ENCODE measurements around the gene GSX1. TPM values are rescaled to one million over a fixed set of nuclear protein-coding genes. Genes with fewer than 3 reads are reported as not detected.

Gene GSX1
- total and polyA plus RNA-seq, 9 of the 15 experiments (the other 6 are each of a cell fraction or from before 2014, with no cell fraction given), result not detected

- no peak for TF ChIP-seq HDAC1 (IDR thresholded peaks at IDR 0.05)
- no peak for TF ChIP-seq CBX3 (IDR thresholded peaks at IDR 0.05; ENCODE audit: borderline replicate concordance in 1 of 2, low read length in 2 of 2)
- TF ChIP-seq HNRNPK (IDR thresholded peaks at IDR 0.05; ENCODE audit: low read depth, low read length, poor library complexity, severe bottlenecking), result no peak
- TF ChIP-seq RFX7 (CRISPR knock-in tag; IDR thresholded peaks at IDR 0.05), result no peak
Measured at GRCh38 chr13:27793507-27794367, 1.5 kb downstream of the GSX1 start (continued).

GRCh38 chr13:27794368-27794691 is 2.0 kb downstream of the GSX1 start:
- Histone ChIP-seq H3K9me3 (replicated peaks; ENCODE audit: control insufficient read depth, insufficient read depth, low read depth, low read length) (no peaks in the 10 kb centered on the region), H3K79me2 (ENCODE audit: control insufficient read depth, insufficient read depth, low read length) (no peaks in the 10 kb centered on the region), H3K4me1 (replicated peaks in 1 of 2; ENCODE audit: control insufficient read depth in 2 of 2, insufficient read depth in 2 of 2, low read length in 2 of 2) (peaks cover 0 to 6% of the 10 kb centered on the region in 2 experiments; a peak in 2 of 5 replicates), H3K4me3 (no peak overlapping the region), H3K9ac (ENCODE audit: insufficient read depth in 1 of 2, low read depth in 2 of 2, low read length in 2 of 2) (no peak overlapping the region), H4K20me1 (replicated peaks; ENCODE audit: control insufficient read depth, insufficient read depth, low read length) (no peaks in the 10 kb centered on the region), H3K9me1 (ENCODE audit: control insufficient read depth, insufficient read depth, low read length) (no peaks in the 10 kb centered on the region), H3K4me2 (ENCODE audit: insufficient read depth, low read length) (no peak overlapping the region), H3K27me3 (ENCODE audit: control insufficient read depth in 2 of 2, insufficient read depth in 2 of 2, low read length in 2 of 2) (peaks cover 22 to 70% of the 10 kb centered on the region in 2 experiments), H2AFZ (ENCODE audit: low read depth, low read length) (no peak overlapping the region), H3K27ac (ENCODE audit: extremely low read depth, low read depth, low read length) (no peak overlapping the region), H3K36me3 (ENCODE audit: control insufficient read depth, insufficient read depth, low read length) (no peaks in the 10 kb centered on the region)
- DNase-seq (ENCODE audit: extremely low read depth in 1 of 4, low spot score in 3 of 4) (no peak), FAIRE-seq (no peak), ATAC-seq (no peak)
- POLR2A ChIA-PET, result no interaction called here
- 0% methylated on average over 7 of the region's 11 CpGs for WGBS (ENCODE audit: insufficient coverage, low coverage, missing lambda C conversion rate)
- TF ChIP-seq CHD1 (IDR thresholded peaks at IDR 0.05; ENCODE audit: low read length), result no peak
- no peak for TF ChIP-seq HDGF (IDR thresholded peaks at IDR 0.05)
- TF ChIP-seq, protein P1, sequence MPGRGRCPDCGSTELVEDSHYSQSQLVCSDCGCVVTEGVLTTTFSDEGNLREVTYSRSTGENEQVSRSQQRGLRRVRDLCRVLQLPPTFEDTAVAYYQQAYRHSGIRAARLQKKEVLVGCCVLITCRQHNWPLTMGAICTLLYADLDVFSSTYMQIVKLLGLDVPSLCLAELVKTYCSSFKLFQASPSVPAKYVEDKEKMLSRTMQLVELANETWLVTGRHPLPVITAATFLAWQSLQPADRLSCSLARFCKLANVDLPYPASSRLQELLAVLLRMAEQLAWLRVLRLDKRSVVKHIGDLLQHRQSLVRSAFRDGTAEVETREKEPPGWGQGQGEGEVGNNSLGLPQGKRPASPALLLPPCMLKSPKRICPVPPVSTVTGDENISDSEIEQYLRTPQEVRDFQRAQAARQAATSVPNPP (IDR thresholded peaks at IDR 0.05; ENCODE audit: borderline replicate concordance, insufficient read depth, insufficient read length), result no peak
- TF ChIP-seq ATF7 (IDR thresholded peaks at IDR 0.05), result no peak
- TF ChIP-seq SLC30A9 (CRISPR knock-in tag; IDR thresholded peaks at IDR 0.05), result no peak
- TF ChIP-seq ZBTB1 (CRISPR knock-in tag; IDR thresholded peaks at IDR 0.05; ENCODE audit: borderline replicate concordance, low read depth), result no peak
- TF ChIP-seq, protein P2, sequence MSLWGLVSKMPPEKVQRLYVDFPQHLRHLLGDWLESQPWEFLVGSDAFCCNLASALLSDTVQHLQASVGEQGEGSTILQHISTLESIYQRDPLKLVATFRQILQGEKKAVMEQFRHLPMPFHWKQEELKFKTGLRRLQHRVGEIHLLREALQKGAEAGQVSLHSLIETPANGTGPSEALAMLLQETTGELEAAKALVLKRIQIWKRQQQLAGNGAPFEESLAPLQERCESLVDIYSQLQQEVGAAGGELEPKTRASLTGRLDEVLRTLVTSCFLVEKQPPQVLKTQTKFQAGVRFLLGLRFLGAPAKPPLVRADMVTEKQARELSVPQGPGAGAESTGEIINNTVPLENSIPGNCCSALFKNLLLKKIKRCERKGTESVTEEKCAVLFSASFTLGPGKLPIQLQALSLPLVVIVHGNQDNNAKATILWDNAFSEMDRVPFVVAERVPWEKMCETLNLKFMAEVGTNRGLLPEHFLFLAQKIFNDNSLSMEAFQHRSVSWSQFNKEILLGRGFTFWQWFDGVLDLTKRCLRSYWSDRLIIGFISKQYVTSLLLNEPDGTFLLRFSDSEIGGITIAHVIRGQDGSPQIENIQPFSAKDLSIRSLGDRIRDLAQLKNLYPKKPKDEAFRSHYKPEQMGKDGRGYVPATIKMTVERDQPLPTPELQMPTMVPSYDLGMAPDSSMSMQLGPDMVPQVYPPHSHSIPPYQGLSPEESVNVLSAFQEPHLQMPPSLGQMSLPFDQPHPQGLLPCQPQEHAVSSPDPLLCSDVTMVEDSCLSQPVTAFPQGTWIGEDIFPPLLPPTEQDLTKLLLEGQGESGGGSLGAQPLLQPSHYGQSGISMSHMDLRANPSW (CRISPR knock-in tag; IDR thresholded peaks at IDR 0.05), result no peak
- TF ChIP-seq, protein P3, sequence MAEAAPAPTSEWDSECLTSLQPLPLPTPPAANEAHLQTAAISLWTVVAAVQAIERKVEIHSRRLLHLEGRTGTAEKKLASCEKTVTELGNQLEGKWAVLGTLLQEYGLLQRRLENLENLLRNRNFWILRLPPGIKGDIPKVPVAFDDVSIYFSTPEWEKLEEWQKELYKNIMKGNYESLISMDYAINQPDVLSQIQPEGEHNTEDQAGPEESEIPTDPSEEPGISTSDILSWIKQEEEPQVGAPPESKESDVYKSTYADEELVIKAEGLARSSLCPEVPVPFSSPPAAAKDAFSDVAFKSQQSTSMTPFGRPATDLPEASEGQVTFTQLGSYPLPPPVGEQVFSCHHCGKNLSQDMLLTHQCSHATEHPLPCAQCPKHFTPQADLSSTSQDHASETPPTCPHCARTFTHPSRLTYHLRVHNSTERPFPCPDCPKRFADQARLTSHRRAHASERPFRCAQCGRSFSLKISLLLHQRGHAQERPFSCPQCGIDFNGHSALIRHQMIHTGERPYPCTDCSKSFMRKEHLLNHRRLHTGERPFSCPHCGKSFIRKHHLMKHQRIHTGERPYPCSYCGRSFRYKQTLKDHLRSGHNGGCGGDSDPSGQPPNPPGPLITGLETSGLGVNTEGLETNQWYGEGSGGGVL (CRISPR knock-in tag; IDR thresholded peaks at IDR 0.05), result no peak
- no peak for TF ChIP-seq BCL6 (CRISPR knock-in tag; IDR thresholded peaks at IDR 0.05)
- TF ChIP-seq POLR3A (IDR thresholded peaks at IDR 0.05; ENCODE audit: borderline replicate concordance, extremely low read depth, insufficient read depth, insufficient read length), result no peak
- no peak for TF ChIP-seq NFIX (CRISPR knock-in tag; IDR thresholded peaks at IDR 0.05; ENCODE audit: low read depth)
- BruUV-seq (replicated peaks), result no TSS peak
- CTCF ChIA-PET (ENCODE audit: low intra/inter-chr PET ratio), result no interaction called here
- intact Hi-C loops (cut with micrococcal nuclease), result no loop called here
- in situ Hi-C loops (cut with MboI), result no loop called here

Measured in K562 (cell line).